T-helper 17 cell (primary cell): ENCODE data around the gene ARHGEF25. TPM values are rescaled to one million over a fixed set of nuclear protein-coding genes. Genes with fewer than 3 reads are reported as not detected.
"Not testable (repeated sequence)": the region's sequence is repeated elsewhere in the genome, so short reads cannot be mapped to it uniquely, and the experiment has no call there.

ENCODE experiments used
- ATAC-seq: fragments of 150-1000 bp; cut with Tn5 transposase; 2 replicates; pipeline ENCODE4 v1.10.0; 2021; ENCODE audit warnings: mild to moderate bottlenecking, moderate library complexity
- DNase-seq, 3 donors: peaks; one replicate each; pipeline versions ENCODE4 v3.0.0 to v3.0.0-alpha.2; 2020 to 2021
- H3K9me3 ChIP-seq: one replicate; pipeline ENCODE4 v1.7.0; 2013; ENCODE audit warnings: low read length, mild to moderate bottlenecking; ENCODE audit not compliant: control insufficient read depth, poor library complexity, severe bottlenecking
- H3K27ac Mint-ChIP-seq: one replicate; pipeline ENCODE4 v1.8.0; 2022; ENCODE audit warnings: mild to moderate bottlenecking, moderate library complexity, mixed read lengths
- H3K27me3 Mint-ChIP-seq: one replicate; pipeline ENCODE4 v1.8.0; 2022; ENCODE audit warnings: mixed read lengths
- H3K36me3 Mint-ChIP-seq: one replicate; pipeline ENCODE4 v1.8.0; 2022; ENCODE audit warnings: low read depth, mixed read lengths
- H3K4me1 Mint-ChIP-seq: one replicate; pipeline ENCODE4 v1.8.0; 2022; ENCODE audit warnings: mild to moderate bottlenecking, mixed read lengths
- H3K4me3 Mint-ChIP-seq: one replicate; pipeline ENCODE4 v1.8.0; 2022; ENCODE audit warnings: mild to moderate bottlenecking, moderate library complexity, mixed read lengths
- total RNA-seq, 4 donors: library from RNA in 2 of 4; stranded (reverse) in 2 of 4; gene quantifications; one replicate each; pipeline ENCODE4 v1.2.3 and lab custom pipeline; 2022 to 2026

Gene ARHGEF25
- total RNA-seq, 2 donors from 2014 or later = 0.37 to 1.2 TPM

DNA sequence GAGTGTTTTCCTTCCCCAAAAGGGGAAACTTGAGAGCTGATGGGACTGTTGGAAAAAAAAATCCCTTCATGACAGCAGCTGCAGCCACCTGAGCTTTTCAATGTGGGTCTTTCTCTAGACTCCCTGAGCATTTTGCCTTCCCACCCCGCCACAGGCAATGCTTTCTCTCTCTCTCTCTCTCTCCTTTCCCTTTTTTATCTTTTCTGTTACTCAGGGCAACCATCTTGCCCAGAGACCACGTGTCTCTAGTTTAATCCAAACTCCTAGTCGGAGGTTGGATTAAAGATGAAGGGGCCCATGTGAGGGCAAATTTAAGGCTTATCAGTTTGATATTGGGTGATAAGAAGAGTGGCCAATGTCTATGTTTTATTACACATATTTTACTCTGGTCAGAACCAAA, 47.7 kb downstream of the ARHGEF25 start:
- peaks cover 17% of the 10 kb centered on the region for H3K27me3 Mint-ChIP-seq
- no peak for ATAC-seq
- H3K36me3 Mint-ChIP-seq = no peaks in the 10 kb centered on the region
- H3K9me3 ChIP-seq = no peaks in the 10 kb centered on the region
- DNase-seq = no peak
- no peak overlapping the region for H3K27ac Mint-ChIP-seq
- H3K4me1 Mint-ChIP-seq = no peaks in the 10 kb centered on the region
- no peak overlapping the region for H3K4me3 Mint-ChIP-seq

DNA sequence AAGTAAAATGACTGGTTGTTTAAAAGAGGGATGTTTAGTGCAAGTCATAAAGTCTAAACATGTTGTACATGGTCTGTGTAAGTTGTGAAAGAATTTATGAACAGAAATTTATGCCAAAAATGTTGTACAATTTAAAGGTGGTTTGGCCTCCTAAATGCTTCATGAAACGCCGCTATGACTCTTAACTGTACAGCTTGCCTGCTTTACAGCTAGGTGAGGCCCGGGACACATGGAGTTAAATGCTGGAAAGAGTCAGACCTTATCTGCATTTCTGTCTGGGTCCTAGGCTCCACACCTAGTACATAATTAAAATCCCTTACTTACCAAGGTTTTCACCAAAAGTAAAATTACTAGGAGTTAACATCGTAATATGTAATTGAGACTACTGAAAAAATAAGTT, 50.1 kb downstream of the ARHGEF25 start:
- no peaks in the 10 kb centered on the region for H3K36me3 Mint-ChIP-seq
- no peak overlapping the region for H3K4me3 Mint-ChIP-seq

DNA sequence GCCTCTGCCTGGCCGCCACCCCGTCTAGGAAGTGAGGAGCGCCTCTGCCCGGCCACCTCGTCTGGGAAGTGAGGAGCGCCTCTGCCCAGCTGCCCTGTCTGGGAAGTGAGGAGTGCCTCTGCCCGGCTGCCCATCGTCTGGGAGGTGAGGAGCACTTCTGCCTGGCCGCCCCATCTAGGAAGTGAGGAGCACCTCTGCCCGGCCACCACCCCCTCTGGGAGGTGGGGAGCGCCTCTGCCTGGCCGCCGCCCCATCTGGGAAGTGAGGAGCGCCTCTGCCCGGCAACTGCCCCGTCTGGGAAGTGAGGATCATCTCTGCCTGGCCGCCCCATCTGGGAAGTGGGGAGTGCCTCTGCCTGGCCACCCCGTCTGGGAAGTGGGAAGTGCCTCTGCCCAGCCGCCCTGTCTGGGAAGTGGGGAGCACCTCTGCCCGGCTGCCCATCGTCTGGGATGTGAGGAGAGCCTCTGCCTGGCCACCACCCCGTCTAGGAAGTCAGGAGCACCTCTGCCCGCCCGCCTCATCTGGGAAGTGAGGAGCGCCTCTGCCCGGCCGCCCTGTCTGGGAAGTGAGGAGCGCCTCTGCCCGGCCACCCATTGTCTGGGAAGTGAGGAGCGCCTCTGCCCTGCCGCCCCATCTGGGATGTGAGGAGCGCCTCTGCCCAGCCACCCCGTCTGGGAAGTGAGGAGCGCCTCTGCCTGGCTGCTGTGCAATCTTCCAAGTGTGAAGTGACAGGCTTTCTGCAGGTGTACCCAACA, 54.0 kb downstream of the ARHGEF25 start:
- not testable (repeated sequence) for H3K4me1 Mint-ChIP-seq, H3K36me3 Mint-ChIP-seq, ATAC-seq, H3K27me3 Mint-ChIP-seq, H3K4me3 Mint-ChIP-seq, DNase-seq, H3K9me3 ChIP-seq, H3K27ac Mint-ChIP-seq

More for the DNA sequence above, 50.1 kb downstream of the ARHGEF25 start:
- H3K27ac Mint-ChIP-seq = no peak overlapping the region
- no peaks in the 10 kb centered on the region for H3K9me3 ChIP-seq
- ATAC-seq (no peak), DNase-seq (no peak)
- H3K27me3 Mint-ChIP-seq = peaks cover 12% of the 10 kb centered on the region
- H3K4me1 Mint-ChIP-seq = no peaks in the 10 kb centered on the region

Other genes starting within 250 kb of the ARHGEF25 start
- 100 to 1,000 TPM; 101 to 115 TPM for gene R3HDM2, start 180.4 kb upstream of the ARHGEF25 start, total RNA-seq
- not detected for gene INHBC, start 176.7 kb upstream of the ARHGEF25 start, total RNA-seq
- not detected for gene INHBE, start 156.1 kb upstream of the ARHGEF25 start, total RNA-seq
- gene GLI1, start 151.7 kb upstream of the ARHGEF25 start, total RNA-seq = under 1 TPM; 0.10 to 0.22 TPM
- gene ARHGAP9, start 131.6 kb upstream of the ARHGEF25 start, total RNA-seq = 100 to 1,000 TPM; 225 to 295 TPM
- gene MARS1, start 123.4 kb upstream of the ARHGEF25 start, total RNA-seq = 100 to 1,000 TPM; 175 to 180 TPM
- 100 to 1,000 TPM; 115 to 145 TPM for gene DDIT3, start 90.9 kb upstream of the ARHGEF25 start, total RNA-seq
- 10 to 100 TPM; 82.4 to 93.5 TPM for gene MBD6, start 88.6 kb upstream of the ARHGEF25 start, total RNA-seq
- 10 to 100 TPM; 63.9 to 78.8 TPM for gene DCTN2, start 64.2 kb upstream of the ARHGEF25 start, total RNA-seq
- gene KIF5A, start 61.4 kb upstream of the ARHGEF25 start, total RNA-seq = under 1 TPM; 0.35 to 0.63 TPM
- 10 to 100 TPM; 28.9 to 32.2 TPM for gene PIP4K2C, start 20.2 kb upstream of the ARHGEF25 start, total RNA-seq
- gene DTX3, start 6.6 kb upstream of the ARHGEF25 start, total RNA-seq = 10 to 100 TPM; 24.4 to 32.8 TPM
- not detected for gene B4GALNT1, start 21.8 kb downstream of the ARHGEF25 start, total RNA-seq
- 100 to 1,000 TPM; 138 to 142 TPM for gene OS9, start 82.7 kb downstream of the ARHGEF25 start, total RNA-seq
- 10 to 100 TPM; 46.5 to 57.6 TPM for gene AGAP2, start 127.3 kb downstream of the ARHGEF25 start, total RNA-seq
- 10 to 100 TPM in 1 of 2 donors, 1 to 10 TPM in 1; 9.6 to 11.8 TPM for gene TSPAN31, start 133.6 kb downstream of the ARHGEF25 start, total RNA-seq
- gene CDK4, start 140.9 kb downstream of the ARHGEF25 start, total RNA-seq = 10 to 100 TPM; 20.8 to 21.3 TPM
- 10 to 100 TPM; 45.3 to 62.4 TPM for gene MARCHF9, start 143.7 kb downstream of the ARHGEF25 start, total RNA-seq
- 1 to 10 TPM; 1.4 to 1.7 TPM for gene CYP27B1, start 155.6 kb downstream of the ARHGEF25 start, total RNA-seq
- 10 to 100 TPM; 15.0 to 20.9 TPM for gene METTL1, start 160.7 kb downstream of the ARHGEF25 start, total RNA-seq
- gene EEF1AKMT3, start 161.2 kb downstream of the ARHGEF25 start, total RNA-seq = 1 to 10 TPM; 4.0 to 6.6 TPM
- 10 to 100 TPM; 12.5 to 17.9 TPM for gene TSFM, start 171.4 kb downstream of the ARHGEF25 start, total RNA-seq
- 1 to 10 TPM; 1.3 to 1.4 TPM for gene AVIL, start 207.3 kb downstream of the ARHGEF25 start, total RNA-seq
- gene CTDSP2, start 235.3 kb downstream of the ARHGEF25 start, total RNA-seq = 100 to 1,000 TPM; 114 to 132 TPM